Upper lobe of left lung (tissue), 6 donors: Measurements from ENCODE around the gene BRIP1. TPM values are rescaled to one million over a fixed set of nuclear protein-coding genes. Genes with fewer than 3 reads are reported as not detected.

Experiments
- ATAC-seq, 2 donors: fragments of 200-7000 bp; cut with Tn5 transposase; one replicate each; pipeline ENCODE4 v1.9.1; 2022; ENCODE audit warnings: mild to moderate bottlenecking in 2 of 2, moderate library complexity in 2 of 2; ENCODE audit not compliant: low FRiP score in 2 of 2
- DNase-seq, 2 donors: peaks; one replicate each; pipeline ENCODE4 v3.0.0-alpha.2; 2019 to 2020
- H3K27ac ChIP-seq, 4 donors: fragments of 200-600 bp; sonication (generic); one replicate each; pipeline ENCODE4 v1.5.1; 2016 to 2019
- H3K27me3 ChIP-seq, 4 donors: fragments of 200-600 bp; sonication (generic); one replicate each; pipeline ENCODE4 v1.5.1; 2017 to 2019
- H3K36me3 ChIP-seq, 4 donors: fragments of 200-600 bp; sonication (generic); one replicate each; pipeline ENCODE4 v1.5.1; 2016 to 2019
- H3K4me1 ChIP-seq, 4 donors: fragments of 200-600 bp; sonication (generic); one replicate each; pipeline ENCODE4 v1.5.1; 2018 to 2019
- H3K4me3 ChIP-seq, 4 donors: fragments of 200-600 bp; sonication (generic); one replicate each; pipeline ENCODE4 v1.5.1; 2017 to 2019; ENCODE audit warnings: mild to moderate bottlenecking in 2 of 4, moderate library complexity in 1 of 4
- H3K9me3 ChIP-seq, 4 donors: fragments of 200-600 bp; sonication (generic); one replicate each; pipeline ENCODE4 v1.5.1; 2018 to 2019
- EP300 ChIP-seq, 4 donors: sonication (generic); formaldehyde crosslinking; IDR thresholded peaks; one replicate each; pipeline ENCODE4 v1.5.1; 2017; ENCODE audit warnings: antibody characterized with exemption in 4 of 4, control low read depth in 2 of 4
- POLR2A ChIP-seq, 4 donors: fragments of 450-650 bp; IDR thresholded peaks; one replicate each; pipeline ENCODE4 v1.5.1; 2016 to 2017; ENCODE audit warnings: antibody characterized with exemption in 4 of 4, mild to moderate bottlenecking in 2 of 4
- POLR2AphosphoS5 ChIP-seq, 2 donors: sonication (generic); formaldehyde crosslinking; IDR thresholded peaks; one replicate each; pipeline ENCODE4 v1.5.1; 2017; ENCODE audit warnings: antibody characterized with exemption in 2 of 2
- WGBS, 2 donors: methylation state at CpG; one replicate each; pipeline ENCODE4 v1.1.5; 2017 to 2018; 5-methylcytosine and 5-hydroxymethylcytosine counted together
- total RNA-seq, 6 donors: library from RNA; depleted of rRNA in 4 of 6; stranded (reverse); fragments of >200 nt in 4 of 6; gene quantifications; one replicate each; pipeline versions ENCODE4 v1.1.0 to v1.2.1, GENCODE V29; 2016 to 2021
- TF ChIP-seq, protein P1 (sequence below), 6 experiments: fragments of 450-650 bp in 4 of 6; fragments of 200-600 bp in 2 of 6; sonication (generic) in 2 of 6; IDR thresholded peaks; one replicate each; pipeline ENCODE4 v1.5.1; 2016 to 2019; ENCODE audit warnings: antibody characterized with exemption in 6 of 6
- donor health status: DM: no; HTN: no; CAD: no; lungs with moderate emphysema.
- donor health status: DM: no; HTN: yes; CAD: no; lungs with severe emphysema.

The BRIP1 gene
- total RNA-seq, 6 donors from 2014 or later: 0.55 to 2.5 (median 0.85) TPM

DNA sequence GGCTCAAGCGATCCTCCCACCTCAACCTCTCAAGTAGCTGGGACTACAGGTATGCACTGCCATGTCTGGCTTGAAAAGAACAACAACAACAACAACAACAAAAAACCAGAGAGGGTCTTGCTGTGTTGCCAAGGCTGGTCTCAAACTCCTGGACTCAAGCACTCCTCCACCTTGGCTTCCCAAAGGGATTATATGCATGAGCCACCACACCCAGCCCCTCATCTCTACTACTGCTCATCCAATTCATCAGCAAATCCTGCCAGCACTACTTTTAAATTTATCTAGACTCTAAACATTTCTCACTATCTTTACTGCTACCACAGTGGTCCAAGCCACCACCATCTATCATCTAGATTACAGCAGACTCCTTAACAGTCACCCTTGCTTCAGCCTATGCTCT is 109.6 kb downstream of the BRIP1 start:
- H3K4me3 ChIP-seq: no peak overlapping the region
- DNase-seq (no peak), ATAC-seq (no peak)
- no peak overlapping the region for H3K27ac ChIP-seq
- no peaks in the 10 kb centered on the region for H3K27me3 ChIP-seq
- no peaks in the 10 kb centered on the region for H3K4me1 ChIP-seq
- TF ChIP-seq POLR2AphosphoS5 (IDR thresholded peaks at IDR 0.05) (no peak), POLR2A (IDR thresholded peaks at IDR 0.05) (no peak), EP300 (IDR thresholded peaks at IDR 0.05) (no peak)
- TF ChIP-seq, protein P1, sequence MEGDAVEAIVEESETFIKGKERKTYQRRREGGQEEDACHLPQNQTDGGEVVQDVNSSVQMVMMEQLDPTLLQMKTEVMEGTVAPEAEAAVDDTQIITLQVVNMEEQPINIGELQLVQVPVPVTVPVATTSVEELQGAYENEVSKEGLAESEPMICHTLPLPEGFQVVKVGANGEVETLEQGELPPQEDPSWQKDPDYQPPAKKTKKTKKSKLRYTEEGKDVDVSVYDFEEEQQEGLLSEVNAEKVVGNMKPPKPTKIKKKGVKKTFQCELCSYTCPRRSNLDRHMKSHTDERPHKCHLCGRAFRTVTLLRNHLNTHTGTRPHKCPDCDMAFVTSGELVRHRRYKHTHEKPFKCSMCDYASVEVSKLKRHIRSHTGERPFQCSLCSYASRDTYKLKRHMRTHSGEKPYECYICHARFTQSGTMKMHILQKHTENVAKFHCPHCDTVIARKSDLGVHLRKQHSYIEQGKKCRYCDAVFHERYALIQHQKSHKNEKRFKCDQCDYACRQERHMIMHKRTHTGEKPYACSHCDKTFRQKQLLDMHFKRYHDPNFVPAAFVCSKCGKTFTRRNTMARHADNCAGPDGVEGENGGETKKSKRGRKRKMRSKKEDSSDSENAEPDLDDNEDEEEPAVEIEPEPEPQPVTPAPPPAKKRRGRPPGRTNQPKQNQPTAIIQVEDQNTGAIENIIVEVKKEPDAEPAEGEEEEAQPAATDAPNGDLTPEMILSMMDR (IDR thresholded peaks at IDR 0.05): no peak
- no peaks in the 10 kb centered on the region for H3K9me3 ChIP-seq
- H3K36me3 ChIP-seq: no peaks in the 10 kb centered on the region
- WGBS, 2 donors: 100% methylated on average over 1 of the region's 1 CpG

DNA sequence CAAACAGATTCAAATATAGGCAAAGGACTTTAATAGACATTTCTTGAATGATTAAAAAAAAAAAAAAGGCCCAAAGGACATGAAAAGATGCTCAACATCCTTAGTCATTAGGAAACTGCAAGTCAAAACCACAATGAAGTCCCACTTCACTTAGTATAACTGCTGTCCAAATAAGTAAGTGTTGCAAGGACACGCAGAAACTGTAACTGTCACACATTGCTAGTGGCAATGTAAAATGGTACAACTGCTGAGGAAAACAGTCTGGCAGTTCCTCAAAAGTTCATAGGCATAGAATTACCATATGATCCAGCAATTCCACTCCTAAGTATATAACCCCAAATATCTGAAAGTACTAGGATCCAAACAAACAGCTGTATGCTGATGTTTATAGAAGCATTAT is 112.7 kb downstream of the BRIP1 start:
- Histone ChIP-seq H3K27ac (no peak overlapping the region), H3K4me3 (no peak overlapping the region), H3K9me3 (peaks cover 0 to 3% (median 0%) of the 10 kb centered on the region in 4 donors), H3K36me3 (no peaks in the 10 kb centered on the region), H3K27me3 (no peaks in the 10 kb centered on the region), H3K4me1 (no peaks in the 10 kb centered on the region)
- no peak for DNase-seq
- TF ChIP-seq POLR2A (IDR thresholded peaks at IDR 0.05) (no peak), EP300 (IDR thresholded peaks at IDR 0.05) (no peak), POLR2AphosphoS5 (IDR thresholded peaks at IDR 0.05) (no peak)
- TF ChIP-seq, protein P1 (IDR thresholded peaks at IDR 0.05): no peak
- WGBS, 2 donors: 50 to 71% methylated on average over 1 of the region's 1 CpG
- no peak for ATAC-seq

DNA sequence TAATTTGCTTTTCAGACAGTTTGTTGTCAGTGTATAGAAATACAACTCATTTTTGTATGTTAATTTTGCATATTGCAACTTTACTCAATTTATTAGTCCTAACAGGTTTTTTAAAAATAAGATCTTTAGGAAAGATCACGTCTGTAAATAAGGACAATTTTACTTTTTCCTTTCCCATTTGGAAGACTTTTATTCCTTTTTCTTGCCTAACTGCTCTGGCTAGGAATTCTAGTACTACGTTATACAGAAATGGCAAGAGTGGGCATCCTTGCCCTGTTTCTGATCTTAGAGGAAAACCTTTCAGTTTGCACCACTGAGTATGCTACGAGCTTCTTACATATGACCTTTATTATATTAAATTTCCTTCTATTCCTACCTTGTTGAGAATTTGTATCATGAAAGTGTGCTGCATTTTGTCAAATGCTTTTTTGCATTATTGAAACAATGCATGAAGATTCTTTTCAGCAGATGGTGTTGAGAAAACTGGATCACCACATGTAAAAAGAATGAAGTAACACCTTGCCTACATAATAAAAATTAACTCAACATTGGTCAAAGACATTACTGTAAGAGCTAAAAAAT is 113.4 kb downstream of the BRIP1 start:
- ATAC-seq (no peak), DNase-seq (no peak)
- Histone ChIP-seq H3K4me3 (no peak overlapping the region), H3K36me3 (no peaks in the 10 kb centered on the region), H3K27ac (no peak overlapping the region), H3K9me3 (peaks cover 0 to 3% (median 0%) of the 10 kb centered on the region in 4 donors), H3K4me1 (no peaks in the 10 kb centered on the region), H3K27me3 (no peaks in the 10 kb centered on the region)
- TF ChIP-seq, protein P1 (IDR thresholded peaks at IDR 0.05): no peak
- TF ChIP-seq EP300 (IDR thresholded peaks at IDR 0.05): no peak
- no peak for TF ChIP-seq POLR2A (IDR thresholded peaks at IDR 0.05)
- no peak for TF ChIP-seq POLR2AphosphoS5 (IDR thresholded peaks at IDR 0.05)
- WGBS, 2 donors: 94 to 99% methylated on average over 3 of the region's 3 CpGs

DNA sequence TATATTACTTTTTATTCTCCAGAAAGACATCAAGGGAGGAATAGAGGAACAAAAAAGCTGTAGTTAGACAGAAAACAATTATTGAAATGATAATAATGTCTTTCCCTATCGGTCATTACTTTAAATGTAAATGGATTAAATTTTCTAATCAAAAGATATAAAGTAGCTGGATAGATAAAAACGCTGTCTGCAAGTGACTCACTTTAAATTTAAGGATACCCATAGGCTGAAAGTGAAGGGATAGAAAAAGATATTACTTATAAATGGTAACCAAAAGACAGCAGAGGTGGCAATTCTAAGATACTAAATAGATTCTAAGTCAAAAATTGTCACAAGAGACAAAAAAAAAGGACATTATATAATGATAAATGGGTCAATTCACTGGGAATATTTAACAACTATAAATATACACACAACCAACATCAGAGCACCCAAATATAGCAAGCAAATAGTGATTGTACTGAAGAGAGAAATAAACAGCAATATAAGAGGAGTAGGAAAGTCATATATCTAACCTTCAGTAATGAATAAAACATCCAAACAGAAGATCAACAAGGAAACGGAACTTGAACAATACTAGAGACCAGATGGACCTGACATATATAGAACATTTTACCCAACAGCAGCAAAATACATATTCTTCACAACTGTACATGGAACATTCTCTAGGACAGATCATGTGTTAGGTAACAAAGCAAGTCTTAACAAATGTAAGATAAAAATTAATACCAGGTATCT is 116.9 kb downstream of the BRIP1 start:
- TF ChIP-seq EP300 (IDR thresholded peaks at IDR 0.05) (no peak), POLR2A (IDR thresholded peaks at IDR 0.05) (no peak), POLR2AphosphoS5 (IDR thresholded peaks at IDR 0.05) (no peak)
- TF ChIP-seq, protein P1 (IDR thresholded peaks at IDR 0.05): no peak
- Histone ChIP-seq H3K27ac (no peak overlapping the region), H3K4me3 (no peak overlapping the region), H3K9me3 (peaks cover 0 to 3% (median 0%) of the 10 kb centered on the region in 4 donors), H3K4me1 (no peaks in the 10 kb centered on the region), H3K27me3 (no peaks in the 10 kb centered on the region), H3K36me3 (no peaks in the 10 kb centered on the region)
- ATAC-seq: no peak
- no peak for DNase-seq
- WGBS, 2 donors: 95 to 96% methylated on average over 3 of the region's 3 CpGs
